ENCODE results near the gene TMEM120B.

Gene TMEM120B

DNA sequence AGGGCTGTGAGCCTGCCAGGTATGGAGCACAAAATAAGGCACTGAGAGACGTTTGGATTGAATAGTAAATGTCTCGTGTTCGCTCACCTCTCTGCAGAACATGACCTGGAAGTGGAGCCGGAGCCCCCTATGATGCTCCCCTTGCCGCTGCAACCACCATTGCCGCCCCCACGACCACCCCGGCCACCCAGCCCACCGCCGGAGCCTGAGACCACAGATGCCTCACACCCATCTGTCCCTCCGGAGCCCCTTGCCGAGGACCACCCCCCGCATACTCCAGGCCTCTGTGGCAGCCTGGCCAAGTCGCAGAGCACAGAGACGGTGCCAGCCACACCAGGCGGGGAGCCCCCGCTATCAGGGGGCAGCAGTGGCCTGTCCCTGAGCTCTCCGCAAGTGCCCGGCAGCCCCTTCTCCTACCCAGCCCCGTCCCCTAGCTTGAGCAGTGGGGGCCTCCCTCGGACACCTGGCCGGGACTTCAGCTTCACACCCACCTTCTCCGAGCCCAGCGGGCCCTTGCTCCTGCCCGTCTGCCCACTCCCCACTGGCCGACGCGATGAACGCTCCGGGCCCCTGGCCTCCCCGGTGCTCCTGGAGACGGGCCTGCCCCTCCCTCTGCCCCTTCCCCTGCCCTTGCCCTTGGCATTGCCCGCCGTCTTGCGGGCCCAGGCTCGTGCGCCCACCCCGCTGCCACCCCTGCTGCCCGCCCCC is 110.0 kb downstream of the TMEM120B start:
- no peak for DNase-seq

- DNase-seq, result no peak
Measured at GRCh38 chr12:121823101-121823726, 110.7 kb downstream of the TMEM120B start.

DNA sequence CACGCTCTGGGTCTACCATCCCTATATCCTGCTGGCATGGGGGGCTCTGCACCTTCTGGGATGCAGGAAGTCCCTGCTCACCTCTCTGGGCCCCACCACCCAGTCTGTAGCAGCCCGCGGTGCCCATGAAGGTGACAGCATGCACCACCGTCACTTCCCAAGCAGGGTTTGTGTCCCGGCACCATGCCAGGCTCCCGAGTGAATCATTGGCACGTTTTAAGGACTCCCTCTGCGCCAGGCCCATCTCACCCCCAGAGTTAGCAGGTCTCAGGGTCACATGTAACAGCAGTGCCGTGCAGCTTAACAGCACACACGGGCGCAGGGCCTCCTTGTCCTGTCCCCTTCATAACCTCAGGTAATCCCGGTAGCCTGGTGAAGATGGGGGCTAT is 111.2 kb downstream of the TMEM120B start:
- DNase-seq, result no peak

- DNase-seq, result no peak
Measured at GRCh38 chr12:121825041-121825523, 112.5 kb downstream of the TMEM120B start.

- no peak for DNase-seq
Measured at GRCh38 chr12:121826318-121827150, 114.0 kb downstream of the TMEM120B start.

GRCh38 chr12:121827351-121828099 is 115.0 kb downstream of the TMEM120B start:
- no peak for DNase-seq

- DNase-seq, result no peak
Measured at GRCh38 chr12:121828306-121828705, 115.8 kb downstream of the TMEM120B start.

GRCh38 chr12:121828826-121829225 is 116.3 kb downstream of the TMEM120B start:
- DNase-seq, result no peak

DNA sequence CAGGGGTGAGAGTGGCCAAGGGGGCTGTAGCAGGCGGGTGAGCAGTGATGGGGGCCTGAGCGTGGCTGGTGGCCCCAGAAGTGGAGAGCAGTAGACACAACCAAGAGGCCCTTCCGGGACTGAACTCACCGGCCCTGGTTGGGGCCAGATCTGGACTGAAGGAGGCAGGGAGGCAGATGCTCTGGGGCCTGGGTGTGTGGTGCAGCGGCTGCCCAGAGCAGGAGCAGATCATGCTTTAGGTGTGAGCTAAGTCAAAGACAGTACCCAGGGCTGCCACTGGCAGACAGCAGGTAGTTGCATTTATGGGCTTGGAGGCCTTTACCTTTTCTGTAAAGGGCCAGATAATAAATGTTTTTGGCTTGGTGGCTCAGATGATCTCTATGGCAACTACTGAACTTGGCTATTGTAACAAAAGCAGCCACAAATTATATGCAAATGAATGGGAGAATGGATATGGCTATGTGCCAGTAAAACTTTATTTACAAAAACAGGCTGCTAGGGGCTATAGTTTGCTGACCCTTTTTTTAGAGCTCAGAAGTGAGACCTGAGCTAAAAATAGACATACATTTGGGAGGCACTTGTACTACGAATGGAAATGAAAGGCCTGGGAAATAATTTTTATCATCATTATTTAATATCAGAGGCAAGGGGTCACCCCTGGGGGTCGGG is 116.8 kb downstream of the TMEM120B start:
- DNase-seq, result no peak

DNA sequence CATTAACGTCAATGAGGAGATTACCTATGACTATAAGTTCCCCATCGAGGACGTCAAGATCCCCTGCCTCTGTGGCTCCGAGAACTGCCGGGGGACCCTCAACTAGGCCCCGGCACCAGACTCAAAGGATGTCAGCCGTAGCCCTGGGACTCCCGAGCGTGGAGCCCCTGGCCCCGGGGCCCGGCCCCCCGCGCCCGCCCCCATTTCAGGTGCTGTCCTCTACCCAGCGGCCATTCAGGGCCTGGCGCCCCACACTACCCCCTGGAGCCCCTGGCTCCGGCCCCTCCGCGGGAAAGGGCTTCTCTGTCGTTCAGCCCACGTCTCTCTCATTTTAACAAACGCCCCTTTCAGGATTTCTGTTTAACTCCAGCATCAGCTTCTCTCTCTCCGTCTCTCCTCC is 117.6 kb downstream of the TMEM120B start:
- no peak for DNase-seq

GRCh38 chr12:121830588-121831265 is 118.2 kb downstream of the TMEM120B start:
- DNase-seq, result no peak
